Measurements from ENCODE around the gene VTCN1. TPM values are rescaled to one million over a fixed set of nuclear protein-coding genes. Genes with fewer than 3 reads are reported as not detected.
A peak's percentile ranks its signal among the peaks of the same experiment; 100 is the strongest.

VTCN1 gene
- total RNA-seq, 2 donors from 2014 or later: not detected

GRCh38 chr1:117112047-117112717 lies 98.5 kb downstream of the VTCN1 start:
- H3K9me3 ChIP-seq (ENCODE audit: control insufficient read depth, low read length): no peaks in the 10 kb centered on the region
- Mint-ChIP-seq H3K27ac (peak overlapping the region; percentile 27), H3K36me3 (ENCODE audit: low read depth) (peaks cover 57% of the 10 kb centered on the region), H3K9me3 (no peaks in the 10 kb centered on the region), H3K4me3 (no peak overlapping the region), H3K4me1 (peaks cover 9% of the 10 kb centered on the region), H3K27me3 (ENCODE audit: insufficient read depth) (no peaks in the 10 kb centered on the region)
- H3K4me3 ChIP-seq (ENCODE audit: low read length): no peak overlapping the region
- no peak overlapping the region for H3K9ac ChIP-seq (ENCODE audit: extremely low read depth, low read length, poor library complexity, severe bottlenecking)
- TF ChIP-seq, protein P1, sequence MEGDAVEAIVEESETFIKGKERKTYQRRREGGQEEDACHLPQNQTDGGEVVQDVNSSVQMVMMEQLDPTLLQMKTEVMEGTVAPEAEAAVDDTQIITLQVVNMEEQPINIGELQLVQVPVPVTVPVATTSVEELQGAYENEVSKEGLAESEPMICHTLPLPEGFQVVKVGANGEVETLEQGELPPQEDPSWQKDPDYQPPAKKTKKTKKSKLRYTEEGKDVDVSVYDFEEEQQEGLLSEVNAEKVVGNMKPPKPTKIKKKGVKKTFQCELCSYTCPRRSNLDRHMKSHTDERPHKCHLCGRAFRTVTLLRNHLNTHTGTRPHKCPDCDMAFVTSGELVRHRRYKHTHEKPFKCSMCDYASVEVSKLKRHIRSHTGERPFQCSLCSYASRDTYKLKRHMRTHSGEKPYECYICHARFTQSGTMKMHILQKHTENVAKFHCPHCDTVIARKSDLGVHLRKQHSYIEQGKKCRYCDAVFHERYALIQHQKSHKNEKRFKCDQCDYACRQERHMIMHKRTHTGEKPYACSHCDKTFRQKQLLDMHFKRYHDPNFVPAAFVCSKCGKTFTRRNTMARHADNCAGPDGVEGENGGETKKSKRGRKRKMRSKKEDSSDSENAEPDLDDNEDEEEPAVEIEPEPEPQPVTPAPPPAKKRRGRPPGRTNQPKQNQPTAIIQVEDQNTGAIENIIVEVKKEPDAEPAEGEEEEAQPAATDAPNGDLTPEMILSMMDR (conservative IDR thresholded peaks at IDR 0.05): no peak
- H3K36me3 ChIP-seq (ENCODE audit: control insufficient read depth, insufficient read depth, low read length): peaks cover 47% of the 10 kb centered on the region
- 88 to 96% methylated on average over 3 to 7 of the region's 7 CpGs for WGBS, 2 experiments (ENCODE audit: insufficient coverage in 1 of 2, insufficient read length in 1 of 2)
- H3K27me3 ChIP-seq (ENCODE audit: control insufficient read depth, insufficient read depth, low read length, poor library complexity, severe bottlenecking): no peaks in the 10 kb centered on the region
- no peak for DNase-seq
- H3K4me1 ChIP-seq (ENCODE audit: control insufficient read depth, insufficient read depth, low read length): no peaks in the 10 kb centered on the region
- peak overlapping the region; percentile 76 for H3K27ac ChIP-seq (ENCODE audit: low read depth, low read length)

GRCh38 chr1:117110774-117111173 lies 100.0 kb downstream of the VTCN1 start:
- no peak overlapping the region for H3K27ac Mint-ChIP-seq
- H3K27me3 ChIP-seq (ENCODE audit: control insufficient read depth, insufficient read depth, low read length, poor library complexity, severe bottlenecking): no peaks in the 10 kb centered on the region
- TF ChIP-seq, protein P1 (conservative IDR thresholded peaks at IDR 0.05): no peak
- H3K27me3 Mint-ChIP-seq (ENCODE audit: insufficient read depth): no peaks in the 10 kb centered on the region
- H3K4me1 ChIP-seq (ENCODE audit: control insufficient read depth, insufficient read depth, low read length): no peaks in the 10 kb centered on the region
- H3K4me3 Mint-ChIP-seq: no peak overlapping the region
- no peaks in the 10 kb centered on the region for H3K9me3 ChIP-seq (ENCODE audit: control insufficient read depth, low read length)
- H3K36me3 ChIP-seq (ENCODE audit: control insufficient read depth, insufficient read depth, low read length): peaks cover 53% of the 10 kb centered on the region
- H3K9ac ChIP-seq (ENCODE audit: extremely low read depth, low read length, poor library complexity, severe bottlenecking): no peak overlapping the region
- 88% methylated on average over 1 of the region's 2 CpGs; no CpG with 5 or more reads in 1 of the 2 experiments for WGBS, 2 experiments (ENCODE audit: insufficient coverage in 1 of 2, insufficient read length in 1 of 2)
- H3K4me3 ChIP-seq (ENCODE audit: low read length): no peak overlapping the region
- no peak overlapping the region for H3K27ac ChIP-seq (ENCODE audit: low read depth, low read length)
- peaks cover 56% of the 10 kb centered on the region for H3K36me3 Mint-ChIP-seq (ENCODE audit: low read depth)
- DNase-seq: no peak
- peaks cover 4% of the 10 kb centered on the region for H3K4me1 Mint-ChIP-seq
- no peaks in the 10 kb centered on the region for H3K9me3 Mint-ChIP-seq

DNA sequence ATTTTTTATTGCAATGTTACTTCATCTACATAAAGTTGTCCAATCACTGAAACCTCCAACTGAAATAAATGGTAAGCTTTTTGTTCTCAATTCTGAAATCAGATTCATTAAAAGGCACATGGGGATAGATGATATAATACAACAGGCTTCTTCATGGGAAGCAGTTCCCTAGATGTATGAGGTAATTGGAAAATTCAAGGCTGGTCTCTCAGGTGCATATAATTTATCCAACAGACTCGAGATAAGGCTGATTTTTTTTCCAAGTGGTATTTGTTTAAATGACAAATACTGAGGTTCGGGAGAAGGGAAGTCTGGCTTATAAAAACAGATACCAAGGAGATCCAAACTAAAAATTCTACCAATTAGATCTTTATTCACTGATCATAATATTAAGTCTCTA lies 103.4 kb downstream of the VTCN1 start:
- Histone ChIP-seq H3K9ac (ENCODE audit: extremely low read depth, low read length, poor library complexity, severe bottlenecking) (no peak overlapping the region), H3K27ac (ENCODE audit: low read depth, low read length) (no peak overlapping the region), H3K4me1 (ENCODE audit: control insufficient read depth, insufficient read depth, low read length) (no peaks in the 10 kb centered on the region), H3K27me3 (ENCODE audit: control insufficient read depth, insufficient read depth, low read length, poor library complexity, severe bottlenecking) (no peaks in the 10 kb centered on the region), H3K9me3 (ENCODE audit: control insufficient read depth, low read length) (no peaks in the 10 kb centered on the region), H3K4me3 (ENCODE audit: low read length) (no peak overlapping the region), H3K36me3 (ENCODE audit: control insufficient read depth, insufficient read depth, low read length) (peaks cover 41% of the 10 kb centered on the region)
- Mint-ChIP-seq H3K27me3 (ENCODE audit: insufficient read depth) (no peaks in the 10 kb centered on the region), H3K27ac (no peak overlapping the region), H3K4me3 (no peak overlapping the region), H3K4me1 (peaks cover 2% of the 10 kb centered on the region), H3K9me3 (no peaks in the 10 kb centered on the region), H3K36me3 (ENCODE audit: low read depth) (peaks cover 53% of the 10 kb centered on the region)
- 89 to 100% methylated on average over 1 to 2 of the region's 2 CpGs for WGBS, 2 experiments (ENCODE audit: insufficient coverage in 1 of 2, insufficient read length in 1 of 2)
- DNase-seq: no peak
- TF ChIP-seq, protein P1 (conservative IDR thresholded peaks at IDR 0.05): no peak

Measured in endodermal cell (in vitro differentiated cells).